RWPE1 (cell line): Measurements from ENCODE around the gene IL4R.

Source experiments
- CTCF ChIA-PET: fragments of 350-600 bp; sonication (Branson Sonifier 250); formaldehyde crosslinking; extraction: SDS; loops from one replicate; lab custom pipeline; 2021; lab: Yijun Ruan, JAX
- POLR2A ChIA-PET: fragments of 400-600 bp; formaldehyde crosslinking; extraction: SDS; loops from one replicate; lab custom pipeline; 2020; ENCODE audit warnings: antibody characterized with exemption; ENCODE audit not compliant: low non-redundant PET; lab: Yijun Ruan, JAX
- DNase-seq: peaks from one replicate; pipeline ENCODE4 v3.0.0; 2012; ENCODE audit warnings: low spot score
- H3K27ac ChIP-seq: fragments of 450-650 bp; 2 replicates; pipeline ENCODE4 v1.5.1; 2017
- CTCF ChIP-seq: fragments of 450-650 bp; conservative IDR thresholded peaks from 2 replicates; pipeline ENCODE4 v1.5.1; 2017; ENCODE audit warnings: low read depth, mild to moderate bottlenecking

The IL4R gene

GRCh38 chr16:27333104-27333503, 19.3 kb downstream of the IL4R start:
- H3K27ac ChIP-seq = no peak overlapping the region
- CTCF ChIA-PET = interaction anchor here (0.7 kb wide), 1 partner anchor 104 kb away, joined by 3 read pairs; no protein-coding TSS in a partner anchor

GRCh38 chr16:27333549-27333948, 19.8 kb downstream of the IL4R start:
- CTCF ChIA-PET = interaction anchor here (0.7 kb wide), 1 partner anchor 104 kb away, joined by 3 read pairs; no protein-coding TSS in a partner anchor
- POLR2A ChIA-PET = no interaction called here
- H3K27ac ChIP-seq = no peak overlapping the region
- no peak for TF ChIP-seq CTCF
- no peak for DNase-seq

More at GRCh38 chr16:27333104-27333503, 19.3 kb downstream of the IL4R start:
- no peak for DNase-seq
- POLR2A ChIA-PET = no interaction called here
- TF ChIP-seq CTCF = no peak

- TF ChIP-seq CTCF = no peak
- ChIA-PET CTCF (no interaction called here), POLR2A (no interaction called here)
- no peak for DNase-seq
- no peak overlapping the region for H3K27ac ChIP-seq
Measured at GRCh38 chr16:27334192-27334764, 20.5 kb downstream of the IL4R start.

GRCh38 chr16:27334838-27335237, 21.1 kb downstream of the IL4R start:
- H3K27ac ChIP-seq = no peak overlapping the region
- ChIA-PET POLR2A (no interaction called here), CTCF (no interaction called here)
- DNase-seq = no peak
- TF ChIP-seq CTCF = no peak

GRCh38 chr16:27335349-27336053, 21.7 kb downstream of the IL4R start:
- no peak overlapping the region for H3K27ac ChIP-seq
- no peak for DNase-seq
- POLR2A ChIA-PET = no interaction called here
- CTCF ChIA-PET = no interaction called here
- TF ChIP-seq CTCF = no peak

- peak overlapping the region; percentile 11; the same call in 1 of the 2 replicates for H3K27ac ChIP-seq
- DNase-seq = no peak
- ChIA-PET POLR2A (no interaction called here), CTCF (interaction anchor here (0.6 kb wide), 1 partner anchor 21 kb away, joined by 7 read pairs; no protein-coding TSS in a partner anchor)
- no peak for TF ChIP-seq CTCF
Measured at GRCh38 chr16:27337024-27337423, 23.2 kb downstream of the IL4R start.
